Measurements from ENCODE around the gene CITED2.

The CITED2 gene

GRCh38 chr6:139381216-139381865, 6.9 kb upstream of the CITED2 start:
- no peak for DNase-seq

- DNase-seq: no peak
Measured at GRCh38 chr6:139380611-139381010, 6.2 kb upstream of the CITED2 start.

- DNase-seq: no peak
Measured at GRCh38 chr6:139380168-139380567, 5.7 kb upstream of the CITED2 start.

- peak; percentile 26 for DNase-seq
Measured at GRCh38 chr6:139378882-139379341, 4.5 kb upstream of the CITED2 start.

GRCh38 chr6:139378226-139378625, 3.8 kb upstream of the CITED2 start:
- DNase-seq: no peak

GRCh38 chr6:139376604-139377218, 2.3 kb upstream of the CITED2 start:
- no peak for DNase-seq

- no peak for DNase-seq
Measured at GRCh38 chr6:139376017-139376330, 1.5 kb upstream of the CITED2 start.

GRCh38 chr6:139375226-139376016, 973 bp upstream of the CITED2 start:
- DNase-seq: peak; percentile 88

- DNase-seq: no peak
Measured at GRCh38 chr6:139373928-139374356, 506 bp downstream of the CITED2 start.

- DNase-seq: peak; percentile 80
Measured at GRCh38 chr6:139373154-139373927, 1.1 kb downstream of the CITED2 start.

GRCh38 chr6:139372326-139373153, 1.9 kb downstream of the CITED2 start:
- DNase-seq: no peak

- DNase-seq: no peak
Measured at GRCh38 chr6:139371421-139372203, 2.8 kb downstream of the CITED2 start.

- DNase-seq: no peak
Measured at GRCh38 chr6:139370999-139371345, 3.5 kb downstream of the CITED2 start.

GRCh38 chr6:139370283-139370998, 4.0 kb downstream of the CITED2 start:
- no peak for DNase-seq

- DNase-seq: peak; percentile 54
Measured at GRCh38 chr6:139369568-139370282, 4.7 kb downstream of the CITED2 start.

GRCh38 chr6:139369068-139369467, 5.4 kb downstream of the CITED2 start:
- DNase-seq: no peak

GRCh38 chr6:139368661-139369060, 5.8 kb downstream of the CITED2 start:
- no peak for DNase-seq

GRCh38 chr6:139367810-139368351, 6.6 kb downstream of the CITED2 start:
- DNase-seq: no peak

GRCh38 chr6:139364982-139365379, 9.5 kb downstream of the CITED2 start:
- no peak for DNase-seq

All from activated CD4-positive, alpha-beta T cell treated with anti-CD3 and anti-CD28 coated beads, Interleukin-2, amount 50 U/mL, for 16 hours (primary cell).